Right cardiac atrium (tissue), 5 donors: ENCODE results near the gene GNA12. TPM values are rescaled to one million over a fixed set of nuclear protein-coding genes. Genes with fewer than 3 reads are reported as not detected.

Experiments used
- ATAC-seq, 2 donors: fragments of 200-7000 bp; cut with Tn5 transposase; one replicate each; pipeline versions ENCODE4 v1.8.0 to v1.9.1; 2020; ENCODE audit warnings: moderate library complexity in 2 of 2, mild to moderate bottlenecking in 1 of 2
- DNase-seq, 3 donors: peaks; one replicate each; pipeline ENCODE4 v3.0.0-alpha.2; 2020
- H3K27ac ChIP-seq: one replicate; pipeline ENCODE4 v1.5.1; 2013; ENCODE audit warnings: mild to moderate bottlenecking, low read length, control low read depth, moderate library complexity
- H3K27me3 ChIP-seq: one replicate; pipeline ENCODE4 v1.6.1; 2013; ENCODE audit not compliant: control insufficient read depth, insufficient read depth
- H3K4me1 ChIP-seq: one replicate; pipeline ENCODE4 v1.6.1; 2013; ENCODE audit warnings: low read length; ENCODE audit not compliant: control insufficient read depth, insufficient read depth
- H3K4me3 ChIP-seq: one replicate; pipeline ENCODE4 v1.5.1; 2013; ENCODE audit warnings: low read length, control low read depth
- H3K9me3 ChIP-seq: one replicate; pipeline ENCODE4 v1.6.1; 2013; ENCODE audit warnings: low read length; ENCODE audit not compliant: control insufficient read depth
- WGBS: extraction: QIAGEN DNeasy Blood & Tissue Kit; methylation state at CpG from one replicate; pipeline ENCODE4 v1.1.7; 2013; 5-methylcytosine and 5-hydroxymethylcytosine counted together
- intact Hi-C, 4 donors: fragments of 100-400 bp; cut with DNase I; formaldehyde crosslinking; loops; one replicate each; pipeline versions ENCODE4 v1.11.0 to v1.14.0; 2022 to 2023
- polyA plus RNA-seq: library from polyadenylated mRNA; stranded (reverse); fragments of 200-250 nt; gene quantifications from one replicate; pipeline ENCODE4 v1.2.3, GENCODE V29; 2013
- total RNA-seq, 4 donors: library from RNA; stranded (reverse); fragmentation: NEBNext Ultra II Directional; extraction: Animal tissue kit (Norgen Biotek cat#: 25700); gene quantifications; one replicate each; pipeline ENCODE4 v1.2.1, GENCODE V29; 2021
- donor health status: healthy with polysubstance abuse.
- donor health status: DM: no; HTN: yes; CAD: no.
- donor health status: DM: no; HTN: no; CAD: no.
- donor health status: DM: no; HTN: yes; CAD: no; lungs with severe emphysema.
- donor health status: DM: yes; HTN: yes; CAD: no.

GNA12 gene
- total and polyA plus RNA-seq, 5 donors: 32.8 to 68.1 (median 62.8) TPM

DNA sequence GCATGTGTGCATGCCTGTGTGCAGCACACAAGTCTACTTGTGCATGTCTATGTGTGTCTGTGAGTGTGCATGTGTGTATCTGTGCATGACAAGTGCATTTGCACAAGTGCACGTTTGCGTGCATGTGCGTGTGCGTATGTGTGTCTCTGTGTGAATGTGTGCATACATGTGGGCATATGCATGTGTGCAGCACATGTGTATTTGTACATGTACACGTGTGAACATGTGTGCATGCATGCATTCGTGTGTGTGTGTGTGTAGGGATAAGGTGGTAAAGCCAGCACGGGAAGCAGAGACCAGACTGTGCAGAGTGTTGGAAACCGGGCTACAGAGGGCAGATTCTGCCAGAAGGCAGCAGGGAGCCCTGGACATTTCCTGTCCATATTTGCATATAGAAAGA is 35.9 kb upstream of the GNA12 start:
- intact Hi-C loops: loop anchor here in 2 of 4 donors (10.0 kb wide), 1 partner anchor 275 kb away; no protein-coding TSS in a partner anchor
- Histone ChIP-seq H3K4me3 (no peak overlapping the region), H3K27me3 (no peaks in the 10 kb centered on the region), H3K4me1 (no peaks in the 10 kb centered on the region), H3K27ac (no peak overlapping the region), H3K9me3 (no peaks in the 10 kb centered on the region)
- no peak for ATAC-seq
- no peak for DNase-seq
- 68% methylated on average over 8 of the region's 8 CpGs for WGBS

DNA sequence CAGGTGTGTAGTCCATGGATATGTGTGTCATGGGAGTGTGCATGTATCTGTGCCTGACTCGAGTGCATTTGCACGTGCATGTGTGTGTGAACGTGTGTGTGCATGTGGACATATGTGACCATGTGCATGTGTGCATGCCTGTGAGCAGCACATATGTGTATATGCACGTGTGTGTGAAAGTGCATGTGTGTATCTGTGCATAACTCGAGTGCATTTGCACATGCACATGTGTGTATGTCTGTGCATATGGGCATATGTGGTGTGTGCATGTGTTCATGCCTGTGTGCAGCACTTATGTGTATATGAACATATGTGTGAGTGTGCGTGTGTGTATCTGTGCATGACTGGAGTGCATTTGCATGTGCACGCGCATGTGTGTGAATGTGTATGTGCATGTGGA is 35.2 kb upstream of the GNA12 start:
- no peaks in the 10 kb centered on the region for H3K4me1 ChIP-seq
- DNase-seq (no peak), ATAC-seq (no peak)
- 93% methylated on average over 8 of the region's 8 CpGs for WGBS
- intact Hi-C loops: loop anchor here in 1 of 4 donors (10.0 kb wide), 1 partner anchor 1015 kb away; no protein-coding TSS in a partner anchor
- H3K27me3 ChIP-seq: no peaks in the 10 kb centered on the region
- H3K4me3 ChIP-seq: no peak overlapping the region
- no peak overlapping the region for H3K27ac ChIP-seq
- H3K9me3 ChIP-seq: no peaks in the 10 kb centered on the region

GRCh38 chr7:2878306-2878705 is 34.2 kb upstream of the GNA12 start:
- no peak overlapping the region for H3K4me3 ChIP-seq
- WGBS: 75% methylated on average over 3 of the region's 3 CpGs
- ATAC-seq (no peak), DNase-seq (no peak)
- H3K4me1 ChIP-seq: no peaks in the 10 kb centered on the region
- H3K27ac ChIP-seq: no peak overlapping the region
- H3K27me3 ChIP-seq: no peaks in the 10 kb centered on the region
- H3K9me3 ChIP-seq: no peaks in the 10 kb centered on the region
- intact Hi-C loops: loop anchor here in 1 of 4 donors (10.0 kb wide), 1 partner anchor 1016 kb away; no protein-coding TSS in a partner anchor

GRCh38 chr7:2876031-2876731 is 32.1 kb upstream of the GNA12 start:
- 73% methylated on average over 24 of the region's 24 CpGs for WGBS
- Histone ChIP-seq H3K27ac (no peak overlapping the region), H3K9me3 (no peaks in the 10 kb centered on the region), H3K4me1 (no peaks in the 10 kb centered on the region), H3K4me3 (no peak overlapping the region), H3K27me3 (no peaks in the 10 kb centered on the region)
- DNase-seq (no peak), ATAC-seq (no peak)
- intact Hi-C loops: loop anchor here in 1 of 4 donors (10.0 kb wide), 1 partner anchor 1019 kb away; no protein-coding TSS in a partner anchor

- no peaks in the 10 kb centered on the region for H3K27me3 ChIP-seq
- intact Hi-C loops: loop anchor here in 1 of 4 donors (10.0 kb wide), 1 partner anchor 1021 kb away; no protein-coding TSS in a partner anchor
- WGBS: 42% methylated on average over 7 of the region's 7 CpGs
- DNase-seq (no peak), ATAC-seq (no peak)
- H3K9me3 ChIP-seq: no peaks in the 10 kb centered on the region
- H3K4me1 ChIP-seq: no peaks in the 10 kb centered on the region
- no peak overlapping the region for H3K4me3 ChIP-seq
- H3K27ac ChIP-seq: no peak overlapping the region
Measured at GRCh38 chr7:2873686-2874551, 29.8 kb upstream of the GNA12 start.

- H3K27ac ChIP-seq: no peak overlapping the region
- no peak for ATAC-seq
- intact Hi-C loops: loop anchor here in 1 of 4 donors (10.0 kb wide), 1 partner anchor 1022 kb away; no protein-coding TSS in a partner anchor
Measured at GRCh38 chr7:2873146-2873545, 29.0 kb upstream of the GNA12 start.

GRCh38 chr7:2872296-2872874 is 28.3 kb upstream of the GNA12 start:
- ATAC-seq (no peak), DNase-seq (no peak)
- H3K9me3 ChIP-seq: no peaks in the 10 kb centered on the region
- intact Hi-C loops: loop anchor here in 1 of 4 donors (10.0 kb wide), 1 partner anchor 1022 kb away; no protein-coding TSS in a partner anchor
- 86% methylated on average over 10 of the region's 10 CpGs for WGBS
- H3K27me3 ChIP-seq: no peaks in the 10 kb centered on the region
- H3K4me3 ChIP-seq: no peak overlapping the region
- H3K27ac ChIP-seq: no peak overlapping the region
- H3K4me1 ChIP-seq: no peaks in the 10 kb centered on the region

More at GRCh38 chr7:2873146-2873545, 29.0 kb upstream of the GNA12 start:
- Histone ChIP-seq H3K4me3 (no peak overlapping the region), H3K9me3 (no peaks in the 10 kb centered on the region), H3K4me1 (no peaks in the 10 kb centered on the region), H3K27me3 (no peaks in the 10 kb centered on the region)
- DNase-seq: no peak
- 46% methylated on average over 10 of the region's 10 CpGs for WGBS

DNA sequence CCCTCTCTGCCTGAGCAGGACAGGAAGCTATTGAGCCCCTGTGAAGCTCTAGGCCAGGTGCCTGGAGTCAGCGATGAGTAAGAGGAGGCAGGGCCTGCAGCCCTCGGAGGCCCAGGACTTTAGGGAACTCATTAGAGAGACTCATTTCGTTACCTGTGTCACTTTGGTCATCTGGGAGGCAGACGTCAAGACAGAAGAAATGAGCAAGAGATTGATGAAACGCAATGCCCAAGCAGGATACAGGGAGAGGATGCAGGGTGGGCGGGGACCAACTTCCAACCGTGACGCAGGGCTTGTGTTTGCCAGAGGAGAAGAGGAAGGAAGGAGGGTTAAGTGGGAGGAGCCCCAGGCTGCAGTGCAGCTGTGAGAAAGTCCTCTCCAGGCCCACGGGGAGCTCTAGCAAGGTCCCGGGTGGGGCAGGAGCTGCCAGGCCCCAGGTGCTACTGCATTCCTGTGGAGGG is 26.4 kb upstream of the GNA12 start:
- WGBS: 26% methylated on average over 10 of the region's 10 CpGs
- Histone ChIP-seq H3K27ac (no peak overlapping the region), H3K4me1 (no peaks in the 10 kb centered on the region), H3K27me3 (no peaks in the 10 kb centered on the region), H3K9me3 (no peaks in the 10 kb centered on the region), H3K4me3 (no peak overlapping the region)
- peak; percentile 90 to 96 for ATAC-seq
- intact Hi-C loops: loop anchor here in 1 of 4 donors (10.0 kb wide), 1 partner anchor 1024 kb away; no protein-coding TSS in a partner anchor
- peak; percentile 86 to 90 (median 89) for DNase-seq

- 85% methylated on average over 15 of the region's 15 CpGs for WGBS
Measured at GRCh38 chr7:2869981-2870380, 25.9 kb upstream of the GNA12 start.

GRCh38 chr7:2866601-2867000 is 22.5 kb upstream of the GNA12 start:
- Histone ChIP-seq H3K27me3 (no peaks in the 10 kb centered on the region), H3K4me1 (peaks cover 4% of the 10 kb centered on the region), H3K4me3 (no peak overlapping the region), H3K9me3 (no peaks in the 10 kb centered on the region), H3K27ac (no peak overlapping the region)
- WGBS: 29% methylated on average over 3 of the region's 3 CpGs
- DNase-seq: no peak
- intact Hi-C loops: loop anchor here in 2 of 4 donors (5.0 to 10.0 kb wide), 2 partner anchors 291 to 1028 kb away; no protein-coding TSS in a partner anchor
- ATAC-seq: no peak

More at GRCh38 chr7:2869981-2870380, 25.9 kb upstream of the GNA12 start:
- Histone ChIP-seq H3K27ac (no peak overlapping the region), H3K9me3 (no peaks in the 10 kb centered on the region), H3K27me3 (no peaks in the 10 kb centered on the region), H3K4me3 (no peak overlapping the region), H3K4me1 (no peaks in the 10 kb centered on the region)
- DNase-seq (peak in 1 of 3 donors; percentile 60), ATAC-seq (peak; percentile 4 to 6)
- intact Hi-C loops: loop anchor here in 3 of 4 donors (5.0 to 10.0 kb wide), 2 partner anchors 287 to 1025 kb away; no protein-coding TSS in a partner anchor
